ENCODE results near the gene SECISBP2L. TPM values are rescaled to one million over a fixed set of nuclear protein-coding genes. Genes with fewer than 3 reads are reported as not detected.

Gene SECISBP2L
- total and polyA plus RNA-seq, 10 of the 15 experiments (the other 5 are each of a cell fraction or from before 2014, with no cell fraction given), result 1.4 to 24.2 (median 10.4) TPM

DNA sequence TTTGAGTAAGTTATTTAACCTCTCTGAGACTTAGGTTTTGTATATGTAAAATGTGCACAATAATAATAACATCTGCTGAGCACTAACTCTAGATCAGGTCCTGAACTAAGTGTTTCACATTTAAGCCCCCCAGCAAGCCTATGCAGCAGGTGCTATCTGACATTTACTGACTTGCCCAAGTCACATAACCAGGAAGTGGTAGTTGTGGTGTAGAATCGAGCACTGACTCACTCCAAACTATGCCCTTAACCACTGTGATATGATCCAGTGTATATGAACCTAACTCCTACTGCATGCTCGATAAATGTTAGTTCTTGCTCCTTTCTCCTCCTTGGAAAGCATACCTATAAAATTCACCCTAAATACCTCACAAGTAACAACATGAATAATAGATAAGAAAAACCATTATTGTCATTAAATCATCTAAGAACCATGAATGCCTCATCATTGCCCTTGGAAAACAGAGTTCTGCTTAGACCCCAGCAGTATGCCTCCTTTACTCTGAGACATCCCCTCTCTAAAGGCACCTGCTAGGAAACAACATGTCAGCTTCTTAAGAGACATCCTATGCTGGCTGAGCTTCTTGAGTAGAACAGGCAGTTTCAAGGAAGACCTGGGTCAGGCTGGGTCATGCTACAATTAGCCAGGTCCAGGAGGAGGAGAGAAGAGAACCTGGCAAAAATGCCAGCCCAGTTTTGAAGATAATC is 79.5 kb downstream of the SECISBP2L start (continued):
- TF ChIP-seq EGR1 (IDR thresholded peaks at IDR 0.05; ENCODE audit: borderline replicate concordance in 1 of 2, low read depth in 2 of 2, low read length in 2 of 2) (no peak), GATAD2B (conservative IDR thresholded peaks at IDR 0.05; ENCODE audit: low read depth) (no peak), JUND (IDR thresholded peaks at IDR 0.05; ENCODE audit: low read depth, low read length) (no peak), NKRF (conservative IDR thresholded peaks at IDR 0.05) (no peak), ZNF217 (IDR thresholded peaks at IDR 0.05) (no peak), STAT1 (conservative IDR thresholded peaks at IDR 0.05) (no peak), BCL11A (IDR thresholded peaks at IDR 0.05; ENCODE audit: low read depth, low read length) (0 out of 2 replicates have a peak, but pooled peaks have one; percentile 9), SRF (IDR thresholded peaks at IDR 0.05; ENCODE audit: low read depth in 2 of 2, low read length in 2 of 2) (no peak), MYB (IDR thresholded peaks at IDR 0.05; ENCODE audit: borderline replicate concordance, low read depth, low read length) (no peak)
- TF ChIP-seq, protein P1, sequence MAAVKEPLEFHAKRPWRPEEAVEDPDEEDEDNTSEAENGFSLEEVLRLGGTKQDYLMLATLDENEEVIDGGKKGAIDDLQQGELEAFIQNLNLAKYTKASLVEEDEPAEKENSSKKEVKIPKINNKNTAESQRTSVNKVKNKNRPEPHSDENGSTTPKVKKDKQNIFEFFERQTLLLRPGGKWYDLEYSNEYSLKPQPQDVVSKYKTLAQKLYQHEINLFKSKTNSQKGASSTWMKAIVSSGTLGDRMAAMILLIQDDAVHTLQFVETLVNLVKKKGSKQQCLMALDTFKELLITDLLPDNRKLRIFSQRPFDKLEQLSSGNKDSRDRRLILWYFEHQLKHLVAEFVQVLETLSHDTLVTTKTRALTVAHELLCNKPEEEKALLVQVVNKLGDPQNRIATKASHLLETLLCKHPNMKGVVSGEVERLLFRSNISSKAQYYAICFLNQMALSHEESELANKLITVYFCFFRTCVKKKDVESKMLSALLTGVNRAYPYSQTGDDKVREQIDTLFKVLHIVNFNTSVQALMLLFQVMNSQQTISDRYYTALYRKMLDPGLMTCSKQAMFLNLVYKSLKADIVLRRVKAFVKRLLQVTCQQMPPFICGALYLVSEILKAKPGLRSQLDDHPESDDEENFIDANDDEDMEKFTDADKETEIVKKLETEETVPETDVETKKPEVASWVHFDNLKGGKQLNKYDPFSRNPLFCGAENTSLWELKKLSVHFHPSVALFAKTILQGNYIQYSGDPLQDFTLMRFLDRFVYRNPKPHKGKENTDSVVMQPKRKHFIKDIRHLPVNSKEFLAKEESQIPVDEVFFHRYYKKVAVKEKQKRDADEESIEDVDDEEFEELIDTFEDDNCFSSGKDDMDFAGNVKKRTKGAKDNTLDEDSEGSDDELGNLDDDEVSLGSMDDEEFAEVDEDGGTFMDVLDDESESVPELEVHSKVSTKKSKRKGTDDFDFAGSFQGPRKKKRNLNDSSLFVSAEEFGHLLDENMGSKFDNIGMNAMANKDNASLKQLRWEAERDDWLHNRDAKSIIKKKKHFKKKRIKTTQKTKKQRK (IDR thresholded peaks at IDR 0.05; ENCODE audit: low read depth, low read length), result no peak
- TF ChIP-seq, protein P2, sequence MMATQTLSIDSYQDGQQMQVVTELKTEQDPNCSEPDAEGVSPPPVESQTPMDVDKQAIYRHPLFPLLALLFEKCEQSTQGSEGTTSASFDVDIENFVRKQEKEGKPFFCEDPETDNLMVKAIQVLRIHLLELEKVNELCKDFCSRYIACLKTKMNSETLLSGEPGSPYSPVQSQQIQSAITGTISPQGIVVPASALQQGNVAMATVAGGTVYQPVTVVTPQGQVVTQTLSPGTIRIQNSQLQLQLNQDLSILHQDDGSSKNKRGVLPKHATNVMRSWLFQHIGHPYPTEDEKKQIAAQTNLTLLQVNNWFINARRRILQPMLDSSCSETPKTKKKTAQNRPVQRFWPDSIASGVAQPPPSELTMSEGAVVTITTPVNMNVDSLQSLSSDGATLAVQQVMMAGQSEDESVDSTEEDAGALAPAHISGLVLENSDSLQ (IDR thresholded peaks at IDR 0.05), result no peak

Data from GM12878 (cell line).